Tongue (tissue), 2 donors: ENCODE results near the gene ANKRD9. TPM values are rescaled to one million over a fixed set of nuclear protein-coding genes. Genes with fewer than 3 reads are reported as not detected.
"Not testable (repeated sequence)": the region's sequence is repeated elsewhere in the genome, so short reads cannot be mapped to it uniquely, and the experiment has no call there.

Experiments
- DNase-seq: peaks from one replicate; pipeline ENCODE4 v3.0.0-alpha.2; 2015
- total RNA-seq: library from RNA; depleted of rRNA; stranded (reverse); fragments of >200 nt; gene quantifications from one replicate; pipeline ENCODE4 v1.2.3, GENCODE V29; 2014

Gene ANKRD9
- total RNA-seq, 1 donor from 2014 or later, result 42.1 TPM

- peak; percentile 71 for DNase-seq
Measured at GRCh38 chr14:102538602-102539543, 29.3 kb upstream of the ANKRD9 start.

- DNase-seq, result no peak
Measured at GRCh38 chr14:102537981-102538601, 28.5 kb upstream of the ANKRD9 start.

GRCh38 chr14:102532204-102532658 is 22.7 kb upstream of the ANKRD9 start:
- DNase-seq, result no peak

- no peak for DNase-seq
Measured at GRCh38 chr14:102530828-102531478, 21.4 kb upstream of the ANKRD9 start.

GRCh38 chr14:102528431-102529170 is 19.0 kb upstream of the ANKRD9 start:
- no peak for DNase-seq

- no peak for DNase-seq
Measured at GRCh38 chr14:102525929-102526497, 16.4 kb upstream of the ANKRD9 start.

GRCh38 chr14:102525219-102525928 is 15.8 kb upstream of the ANKRD9 start:
- DNase-seq, result peak; percentile 85

GRCh38 chr14:102524451-102525218 is 15.1 kb upstream of the ANKRD9 start:
- DNase-seq, result peak; percentile 100

- DNase-seq, result no peak
Measured at GRCh38 chr14:102523569-102524450, 14.2 kb upstream of the ANKRD9 start.

- no peak for DNase-seq
Measured at GRCh38 chr14:102523200-102523568, 13.6 kb upstream of the ANKRD9 start.

GRCh38 chr14:102519709-102520108 is 10.1 kb upstream of the ANKRD9 start:
- DNase-seq, result not testable (repeated sequence)

GRCh38 chr14:102518063-102518648 is 8.6 kb upstream of the ANKRD9 start:
- no peak for DNase-seq

- DNase-seq, result no peak
Measured at GRCh38 chr14:102517392-102518062, 8.0 kb upstream of the ANKRD9 start.

- DNase-seq, result peak; percentile 63
Measured at GRCh38 chr14:102516531-102517391, 7.2 kb upstream of the ANKRD9 start.

GRCh38 chr14:102514987-102515733 is 5.6 kb upstream of the ANKRD9 start:
- DNase-seq, result no peak
